BLaER1 treated with 17β-estradiol and CSF1 and Interleukin-3, amounts not matched to agents 10 nM and 100 nM (cell line): ENCODE data around the gene ARHGEF28.

ENCODE experiments used
- H3K27ac ChIP-seq, 11 experiments: shearing (Covaris generic); formaldehyde crosslinking; 2 replicates each; pipeline ENCODE4 v1.8.1; 2022
- H3K27me3 ChIP-seq, 11 experiments: shearing (Covaris generic); formaldehyde crosslinking; 2 replicates each; pipeline ENCODE4 v1.8.1; 2022
- H3K36me3 ChIP-seq, 11 experiments: shearing (Covaris generic); formaldehyde crosslinking; 2 replicates each; pipeline ENCODE4 v1.8.1; 2022
- H3K4me1 ChIP-seq, 10 experiments: shearing (Covaris generic); formaldehyde crosslinking; 2 replicates each; pipeline ENCODE4 v1.8.1; 2022
- H3K4me2 ChIP-seq, 11 experiments: shearing (Covaris generic); formaldehyde crosslinking; 2 replicates each; pipeline ENCODE4 v1.8.1; 2022
- H3K4me3 ChIP-seq, 10 experiments: shearing (Covaris generic); formaldehyde crosslinking; 2 replicates each; pipeline ENCODE4 v1.8.1; 2022
- H3K9ac ChIP-seq, 11 experiments: shearing (Covaris generic); formaldehyde crosslinking; 2 replicates each; pipeline ENCODE4 v1.8.1; 2022
- H3K9me3 ChIP-seq, 11 experiments: shearing (Covaris generic); formaldehyde crosslinking; replicated peaks in 1 of 11; 2 replicates each; pipeline ENCODE4 v1.8.1; 2022
- H4K20me1 ChIP-seq, 11 experiments: shearing (Covaris generic); formaldehyde crosslinking; 2 replicates each; pipeline ENCODE4 v1.8.1; 2022
- Cebpa-rat ChIP-seq, 11 experiments: shearing (Covaris generic); IDR thresholded peaks; 2 replicates each; pipeline ENCODE4 v1.8.1; 2022

Gene ARHGEF28

DNA sequence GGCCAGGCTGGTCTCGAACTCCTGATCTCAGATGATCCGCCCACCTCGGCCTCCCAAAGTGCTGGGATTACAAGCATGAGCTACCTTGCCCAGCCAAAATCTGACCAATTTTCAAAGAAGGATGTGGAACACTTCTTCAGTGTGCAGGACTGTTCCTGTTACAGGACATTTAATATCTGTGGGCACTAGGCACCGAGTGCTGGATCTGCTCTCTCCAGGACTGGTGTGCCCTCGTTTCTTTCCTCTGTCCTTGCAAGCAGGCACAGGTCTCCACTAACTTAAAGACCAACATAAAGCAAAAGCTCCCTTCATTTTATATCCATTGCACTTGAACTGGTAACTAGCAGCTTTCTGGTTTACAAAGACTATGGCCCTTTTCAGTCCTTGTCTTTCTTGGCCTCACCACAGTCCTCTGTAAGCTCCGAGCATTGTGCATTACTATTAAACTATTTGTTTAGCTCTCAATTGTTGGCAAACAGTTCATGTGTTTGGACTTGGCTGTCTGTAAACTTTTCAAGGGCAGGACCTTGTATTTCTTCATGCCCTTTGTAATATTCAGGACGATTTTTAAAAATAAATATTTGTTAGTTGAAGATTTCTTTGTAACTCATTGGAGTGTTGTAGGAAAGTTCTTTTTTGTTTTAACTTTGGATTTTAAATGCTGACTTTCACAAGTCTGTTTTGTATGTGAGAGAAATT is 37.3 kb downstream of the ARHGEF28 start:
- Histone ChIP-seq H3K4me3 (no peak overlapping the region), H3K36me3 (no peaks in the 10 kb centered on the region), H3K4me1 (no peaks in the 10 kb centered on the region), H3K4me2 (no peak overlapping the region), H3K27ac (no peak overlapping the region), H4K20me1 (no peaks in the 10 kb centered on the region), H3K9ac (no peak overlapping the region), H3K9me3 (no peaks in the 10 kb centered on the region), H3K27me3 (no peaks in the 10 kb centered on the region)
- TF ChIP-seq Cebpa-rat (IDR thresholded peaks at IDR 0.05) = no peak

DNA sequence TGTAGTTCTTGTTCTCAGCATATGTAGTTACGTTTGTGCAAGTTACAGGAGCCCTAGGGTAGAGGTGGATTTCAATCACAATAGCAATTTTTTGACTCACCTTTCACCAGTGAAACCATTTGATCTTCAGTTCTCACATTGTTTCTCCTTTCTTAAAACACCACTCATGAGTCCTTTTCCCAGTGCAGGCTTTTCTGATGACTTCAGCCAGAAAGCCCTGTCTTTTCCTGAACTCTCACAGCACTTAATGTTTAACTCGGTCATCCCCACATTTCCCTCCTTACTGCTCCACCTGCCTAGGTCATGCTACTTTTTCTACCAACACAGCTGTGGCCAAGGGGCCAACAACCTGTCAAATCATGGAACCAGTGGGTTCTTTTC is 37.9 kb downstream of the ARHGEF28 start:
- H3K4me1 ChIP-seq = no peaks in the 10 kb centered on the region
- no peaks in the 10 kb centered on the region for H3K27me3 ChIP-seq
- no peak overlapping the region for H3K4me2 ChIP-seq
- H3K27ac ChIP-seq = no peak overlapping the region
- H4K20me1 ChIP-seq = no peaks in the 10 kb centered on the region
- no peak overlapping the region for H3K9ac ChIP-seq
- TF ChIP-seq Cebpa-rat (IDR thresholded peaks at IDR 0.05) = no peak
- H3K9me3 ChIP-seq = no peaks in the 10 kb centered on the region
- no peak overlapping the region for H3K4me3 ChIP-seq
- no peaks in the 10 kb centered on the region for H3K36me3 ChIP-seq

GRCh38 chr5:73664796-73665195 is 38.8 kb downstream of the ARHGEF28 start:
- no peak for TF ChIP-seq Cebpa-rat (IDR thresholded peaks at IDR 0.05)
- H3K4me2 ChIP-seq = no peak overlapping the region
- H3K9ac ChIP-seq = no peak overlapping the region
- no peaks in the 10 kb centered on the region for H3K9me3 ChIP-seq
- H4K20me1 ChIP-seq = no peaks in the 10 kb centered on the region
- no peaks in the 10 kb centered on the region for H3K4me1 ChIP-seq
- H3K4me3 ChIP-seq = no peak overlapping the region
- H3K36me3 ChIP-seq = no peaks in the 10 kb centered on the region
- H3K27me3 ChIP-seq = no peaks in the 10 kb centered on the region
- H3K27ac ChIP-seq = no peak overlapping the region

GRCh38 chr5:73666891-73667290 is 40.9 kb downstream of the ARHGEF28 start:
- TF ChIP-seq Cebpa-rat (IDR thresholded peaks at IDR 0.05) = no peak
- Histone ChIP-seq H3K4me2 (no peak overlapping the region), H3K36me3 (no peaks in the 10 kb centered on the region), H4K20me1 (no peaks in the 10 kb centered on the region), H3K27ac (no peak overlapping the region), H3K9me3 (no peaks in the 10 kb centered on the region), H3K9ac (no peak overlapping the region), H3K27me3 (no peaks in the 10 kb centered on the region), H3K4me3 (no peak overlapping the region), H3K4me1 (no peaks in the 10 kb centered on the region)

GRCh38 chr5:73668017-73668416 is 42.0 kb downstream of the ARHGEF28 start:
- peaks cover 0 to 3% (median 0%) of the 10 kb centered on the region in 10 experiments; a peak in 4 of 20 replicates for H3K4me1 ChIP-seq
- H3K9me3 ChIP-seq = no peaks in the 10 kb centered on the region
- H3K9ac ChIP-seq = no peak overlapping the region
- H3K4me3 ChIP-seq = no peak overlapping the region
- H4K20me1 ChIP-seq = no peaks in the 10 kb centered on the region
- no peak for TF ChIP-seq Cebpa-rat (IDR thresholded peaks at IDR 0.05)
- no peak overlapping the region for H3K4me2 ChIP-seq
- H3K27ac ChIP-seq = no peak overlapping the region
- H3K27me3 ChIP-seq = no peaks in the 10 kb centered on the region
- H3K36me3 ChIP-seq = no peaks in the 10 kb centered on the region

- H3K4me2 ChIP-seq = no peak overlapping the region
- H3K9me3 ChIP-seq = no peaks in the 10 kb centered on the region
- no peak overlapping the region for H3K27ac ChIP-seq
- H4K20me1 ChIP-seq = no peaks in the 10 kb centered on the region
- no peak for TF ChIP-seq Cebpa-rat (IDR thresholded peaks at IDR 0.05)
- no peaks in the 10 kb centered on the region for H3K36me3 ChIP-seq
- H3K27me3 ChIP-seq = no peaks in the 10 kb centered on the region
- peaks cover 0 to 7% (median 0%) of the 10 kb centered on the region in 10 experiments; a peak in 4 of 20 replicates for H3K4me1 ChIP-seq
- H3K9ac ChIP-seq = no peak overlapping the region
- no peak overlapping the region for H3K4me3 ChIP-seq
These were observed 42.6 kb downstream of the ARHGEF28 start for GRCh38 chr5:73668486-73669111.

- Histone ChIP-seq H3K4me1 (peaks cover 0 to 7% (median 0%) of the 10 kb centered on the region in 10 experiments; a peak in 4 of 20 replicates), H3K9me3 (no peaks in the 10 kb centered on the region), H3K4me2 (no peak overlapping the region), H3K27ac (no peak overlapping the region), H3K4me3 (no peak overlapping the region), H3K36me3 (no peaks in the 10 kb centered on the region), H3K27me3 (no peaks in the 10 kb centered on the region), H4K20me1 (no peaks in the 10 kb centered on the region), H3K9ac (no peak overlapping the region)
- no peak for TF ChIP-seq Cebpa-rat (IDR thresholded peaks at IDR 0.05)
These were observed 44.7 kb downstream of the ARHGEF28 start for GRCh38 chr5:73670731-73671130.

DNA sequence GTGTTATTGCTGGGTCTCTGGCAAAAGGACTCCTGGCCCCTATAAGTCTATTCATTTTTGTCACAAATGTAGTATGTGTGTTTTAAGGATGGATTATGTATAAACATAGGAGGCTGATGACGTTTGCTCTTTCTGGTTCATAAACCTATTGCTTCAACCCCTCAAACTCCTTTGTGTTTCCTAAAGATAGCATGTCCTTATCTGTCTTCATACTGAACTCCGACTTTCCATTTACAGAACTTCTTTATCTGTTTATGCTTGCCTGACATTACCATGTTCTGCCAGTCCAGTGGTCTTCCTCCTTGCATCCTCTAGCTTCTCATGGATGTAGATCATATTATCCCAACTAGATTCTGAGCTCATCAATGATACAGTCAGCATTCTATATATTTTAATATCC is 46.1 kb downstream of the ARHGEF28 start:
- no peaks in the 10 kb centered on the region for H3K9me3 ChIP-seq
- no peak overlapping the region for H3K9ac ChIP-seq
- no peak overlapping the region for H3K27ac ChIP-seq
- H3K27me3 ChIP-seq = no peaks in the 10 kb centered on the region
- H4K20me1 ChIP-seq = no peaks in the 10 kb centered on the region
- H3K4me3 ChIP-seq = no peak overlapping the region
- peaks cover 0 to 7% (median 0%) of the 10 kb centered on the region in 10 experiments; a peak in 4 of 20 replicates for H3K4me1 ChIP-seq
- no peak for TF ChIP-seq Cebpa-rat (IDR thresholded peaks at IDR 0.05)
- no peak overlapping the region for H3K4me2 ChIP-seq
- no peaks in the 10 kb centered on the region for H3K36me3 ChIP-seq

GRCh38 chr5:73673161-73673591 is 47.2 kb downstream of the ARHGEF28 start:
- Histone ChIP-seq H3K9me3 (no peaks in the 10 kb centered on the region), H3K27ac (no peak overlapping the region; a peak in 1 of 22 replicates), H3K27me3 (no peaks in the 10 kb centered on the region), H3K4me3 (no peak overlapping the region), H3K4me1 (peaks cover 0 to 7% (median 0%) of the 10 kb centered on the region in 10 experiments; a peak in 4 of 20 replicates), H4K20me1 (no peaks in the 10 kb centered on the region), H3K4me2 (peak overlapping the region in 1 of 11 experiments; percentile 24; a peak in 1 of 22 replicates), H3K9ac (no peak overlapping the region), H3K36me3 (no peaks in the 10 kb centered on the region)
- TF ChIP-seq Cebpa-rat (IDR thresholded peaks at IDR 0.05) = no peak

DNA sequence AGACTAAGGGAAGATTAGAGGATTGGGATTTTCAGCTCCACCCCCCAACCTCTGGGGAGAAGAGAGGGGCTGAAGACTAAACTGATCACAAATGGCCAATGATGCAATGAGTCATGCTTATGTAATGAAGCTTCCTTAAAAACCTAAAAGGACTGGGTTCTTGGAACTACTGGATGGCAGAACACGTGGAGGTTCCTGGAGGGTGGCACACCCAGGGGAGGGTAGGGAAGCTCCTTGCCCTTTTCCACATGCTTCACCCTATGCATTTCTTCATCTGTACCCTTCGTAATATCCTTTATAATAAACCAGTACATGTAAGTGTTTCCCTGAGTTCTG is 48.6 kb downstream of the ARHGEF28 start:
- Histone ChIP-seq H3K4me1 (peaks cover 0 to 7% (median 0%) of the 10 kb centered on the region in 10 experiments; a peak in 4 of 20 replicates), H3K4me2 (no peak overlapping the region; a peak in 1 of 22 replicates), H3K27ac (no peak overlapping the region), H3K9me3 (no peaks in the 10 kb centered on the region), H3K27me3 (no peaks in the 10 kb centered on the region), H3K9ac (no peak overlapping the region), H3K4me3 (no peak overlapping the region), H4K20me1 (no peaks in the 10 kb centered on the region), H3K36me3 (no peaks in the 10 kb centered on the region)
- TF ChIP-seq Cebpa-rat (IDR thresholded peaks at IDR 0.05) = no peak
